HepG2 (cell line): Measurements from ENCODE around the gene FBP1. TPM values are rescaled to one million over a fixed set of nuclear protein-coding genes. Genes with fewer than 3 reads are reported as not detected.
A peak's percentile ranks its signal among the peaks of the same experiment; 100 is the strongest.

ENCODE experiments used
- CAMTA2 ChIP-seq: sonication (generic); formaldehyde crosslinking; IDR thresholded peaks from 2 replicates; pipeline ENCODE4 v1.4.0; 2020; ENCODE audit warnings: mild to moderate bottlenecking, missing genetic modification reagents, borderline replicate concordance
- DMAP1 ChIP-seq: IDR thresholded peaks from 2 replicates; pipeline ENCODE4 v1.6.1; 2016
- ESRRA ChIP-seq: sonication (generic); formaldehyde crosslinking; IDR thresholded peaks from 2 replicates; pipeline ENCODE4 v1.5.1; 2020; ENCODE audit warnings: mild to moderate bottlenecking, low read depth, missing genetic modification reagents
- GATAD1 ChIP-seq: IDR thresholded peaks from 2 replicates; pipeline ENCODE4 v1.6.1; 2016; ENCODE audit warnings: missing genetic modification reagents, missing compliant biosample characterization
- GLI4 ChIP-seq: sonication (generic); formaldehyde crosslinking; IDR thresholded peaks from 2 replicates; pipeline ENCODE4 v1.5.1; 2020; ENCODE audit warnings: missing genetic modification reagents, mild to moderate bottlenecking, moderate library complexity, borderline replicate concordance
- HMG20B ChIP-seq: conservative IDR thresholded peaks from 2 replicates; pipeline ENCODE4 v1.6.1; 2016; ENCODE audit warnings: missing genetic modification reagents, missing compliant biosample characterization
- LCORL ChIP-seq, 2 experiments: fragments of 450-650 bp in 1 of 2; sonication (generic) in 1 of 2; formaldehyde crosslinking in 1 of 2; IDR thresholded peaks; 2 replicates each; pipeline versions ENCODE4 v1.5.0 to v1.6.1; 2017 to 2020; ENCODE audit warnings: antibody characterized with exemption in 1 of 2, missing genetic modification reagents in 1 of 2
- MBD4 ChIP-seq: IDR thresholded peaks from 2 replicates; pipeline ENCODE4 v1.6.1; 2012; ENCODE audit warnings: low read length, inconsistent platforms, borderline replicate concordance
- NFYB ChIP-seq: sonication (generic); formaldehyde crosslinking; IDR thresholded peaks from 2 replicates; pipeline ENCODE4 v1.4.0; 2020; ENCODE audit warnings: missing genetic modification reagents
- PRPF4 ChIP-seq: fragments of 200-400 bp; formaldehyde crosslinking; IDR thresholded peaks from 2 replicates; pipeline ENCODE4 v1.6.1; 2016; ENCODE audit warnings: low read length, low read depth; ENCODE audit not compliant: poor library complexity, severe bottlenecking
- RNF2 ChIP-seq: fragments of 450-650 bp; conservative IDR thresholded peaks from 2 replicates; pipeline ENCODE4 v1.6.1; 2016; ENCODE audit warnings: low read depth
- SNAPC2 ChIP-seq: sonication (generic); formaldehyde crosslinking; IDR thresholded peaks from 2 replicates; pipeline ENCODE4 v1.8.1; 2022; ENCODE audit warnings: mild to moderate bottlenecking, missing genetic modification reagents
- TEAD2 ChIP-seq: sonication (generic); formaldehyde crosslinking; IDR thresholded peaks from 2 replicates; pipeline ENCODE4 v1.9.0; 2021; ENCODE audit warnings: missing genetic modification reagents
- ZBTB8A ChIP-seq: sonication (generic); formaldehyde crosslinking; IDR thresholded peaks from 2 replicates; pipeline ENCODE4 v1.4.0; 2020; ENCODE audit warnings: mild to moderate bottlenecking, low read depth, missing genetic modification reagents, borderline replicate concordance
- ZNF331 ChIP-seq: sonication (generic); formaldehyde crosslinking; IDR thresholded peaks from 2 replicates; pipeline ENCODE4 v1.4.0; 2020; ENCODE audit warnings: missing genetic modification reagents
- ZNF335 ChIP-seq: sonication (generic); formaldehyde crosslinking; IDR thresholded peaks from 2 replicates; pipeline ENCODE4 v1.4.0; 2020; ENCODE audit warnings: missing genetic modification reagents
- ZNF564 ChIP-seq: sonication (generic); formaldehyde crosslinking; IDR thresholded peaks from 2 replicates; pipeline ENCODE4 v1.8.1; 2023; ENCODE audit warnings: mild to moderate bottlenecking, missing genetic modification reagents
- ZNF768 ChIP-seq: sonication (generic); formaldehyde crosslinking; IDR thresholded peaks from 2 replicates; pipeline ENCODE4 v1.4.0; 2020; ENCODE audit warnings: missing genetic modification reagents
- ZNF775 ChIP-seq: sonication (generic); formaldehyde crosslinking; IDR thresholded peaks from 2 replicates; pipeline ENCODE4 v1.4.0; 2020; ENCODE audit warnings: missing genetic modification reagents, mild to moderate bottlenecking, moderate library complexity, borderline replicate concordance
- ZNF780A ChIP-seq: sonication (generic); formaldehyde crosslinking; IDR thresholded peaks from 2 replicates; pipeline ENCODE4 v1.8.0; 2022; ENCODE audit warnings: mild to moderate bottlenecking, missing genetic modification reagents, moderate library complexity
- ZNF891 ChIP-seq: sonication (generic); formaldehyde crosslinking; IDR thresholded peaks from 2 replicates; pipeline ENCODE4 v1.5.0; 2020; ENCODE audit warnings: mild to moderate bottlenecking, missing genetic modification reagents
- polyA plus RNA-seq, 8 experiments: library from polyadenylated mRNA; depleted of rRNA in 3 of 8; stranded (reverse) in 7 of 8; unstranded in 1 of 8; fragments of >200 nt; fragmentation: Illumina TruSeq in 4 of 8; extraction: Trizol in 4 of 8; gene quantifications; 2 replicates each; pipeline versions ENCODE4 v1.2.1 to v1.2.3, GENCODE V29; 2011 to 2016; ENCODE audit warnings: low read depth in 4 of 8, missing spikeins in 1 of 8, mixed read lengths in 1 of 8; ENCODE audit not compliant: insufficient read depth in 1 of 8
- total RNA-seq, 5 experiments: library from RNA; depleted of rRNA; stranded (reverse); fragments of >200 nt; fragmentation: Illumina TruSeq; extraction: Trizol; gene quantifications; 2 replicates each; pipeline ENCODE4 v1.2.3, GENCODE V29; 2016; ENCODE audit warnings: low read depth in 1 of 5
- TF ChIP-seq, protein P1 (sequence below): sonication (generic); formaldehyde crosslinking; IDR thresholded peaks from 2 replicates; pipeline ENCODE4 v1.5.1; 2020; ENCODE audit warnings: mild to moderate bottlenecking, missing genetic modification reagents, moderate library complexity
- TF ChIP-seq, protein P2 (sequence below): sonication (generic); formaldehyde crosslinking; IDR thresholded peaks from 2 replicates; pipeline ENCODE4 v1.4.0; 2020; ENCODE audit warnings: mild to moderate bottlenecking, missing genetic modification reagents

FBP1 gene
- total and polyA plus RNA-seq, 2 of the 13 experiments (the other 11 are each of a cell fraction or from before 2014, with no cell fraction given) = 0.29 to 0.53 TPM

DNA sequence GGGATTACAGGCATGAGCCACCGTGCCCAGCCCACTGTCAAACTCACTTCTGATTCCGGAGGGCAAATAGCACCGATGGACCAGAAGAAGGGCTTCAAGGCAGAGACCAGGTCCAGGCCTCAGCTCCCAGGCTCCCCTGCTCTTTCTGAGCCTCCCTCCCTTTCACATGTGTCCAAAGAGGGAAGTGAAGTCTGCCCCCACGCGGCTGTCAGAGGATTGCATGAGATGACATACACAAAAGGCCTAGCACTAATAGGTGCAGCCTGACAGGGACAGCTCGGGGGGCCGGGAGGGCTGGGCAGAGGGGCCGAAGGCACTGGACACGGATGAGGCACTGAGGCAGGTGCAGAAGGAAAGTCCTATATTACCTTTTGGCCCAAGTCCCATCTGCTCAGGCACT is 16.1 kb downstream of the FBP1 start (continued):
- TF ChIP-seq PRPF4 (no peak), GATAD1 (CRISPR knock-in tag) (peak; percentile 35; the same call in 1 of the 2 replicates), LCORL (IDR thresholded peaks at IDR 0.05) (no peak), LCORL (CRISPR knock-in tag; IDR thresholded peaks at IDR 0.05) (peak; percentile 52; the same call in 1 of the 2 replicates), MBD4 (no peak), ZNF891 (no peak), ESRRA (CRISPR knock-in tag) (no peak), ZNF768 (CRISPR knock-in tag) (no peak), GLI4 (no peak), ZNF335 (no peak), ZNF331 (no peak), ZBTB8A (CRISPR knock-in tag) (no peak), RNF2 (0 out of 2 replicates have a peak, but pooled peaks have one; percentile 47), SNAPC2 (CRISPR knock-in tag) (no peak), ZNF564 (no peak), CAMTA2 (CRISPR knock-in tag) (no peak), HMG20B (CRISPR knock-in tag) (no peak), ZNF775 (CRISPR knock-in tag) (no peak), TEAD2 (CRISPR knock-in tag) (no peak), NFYB (CRISPR knock-in tag) (no peak), DMAP1 (CRISPR knock-in tag) (no peak), ZNF780A (CRISPR knock-in tag) (no peak)
- TF ChIP-seq, protein P1, sequence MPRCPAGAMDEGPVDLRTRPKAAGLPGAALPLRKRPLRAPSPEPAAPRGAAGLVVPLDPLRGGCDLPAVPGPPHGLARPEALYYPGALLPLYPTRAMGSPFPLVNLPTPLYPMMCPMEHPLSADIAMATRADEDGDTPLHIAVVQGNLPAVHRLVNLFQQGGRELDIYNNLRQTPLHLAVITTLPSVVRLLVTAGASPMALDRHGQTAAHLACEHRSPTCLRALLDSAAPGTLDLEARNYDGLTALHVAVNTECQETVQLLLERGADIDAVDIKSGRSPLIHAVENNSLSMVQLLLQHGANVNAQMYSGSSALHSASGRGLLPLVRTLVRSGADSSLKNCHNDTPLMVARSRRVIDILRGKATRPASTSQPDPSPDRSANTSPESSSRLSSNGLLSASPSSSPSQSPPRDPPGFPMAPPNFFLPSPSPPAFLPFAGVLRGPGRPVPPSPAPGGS (CRISPR knock-in tag) = no peak
- TF ChIP-seq, protein P2, sequence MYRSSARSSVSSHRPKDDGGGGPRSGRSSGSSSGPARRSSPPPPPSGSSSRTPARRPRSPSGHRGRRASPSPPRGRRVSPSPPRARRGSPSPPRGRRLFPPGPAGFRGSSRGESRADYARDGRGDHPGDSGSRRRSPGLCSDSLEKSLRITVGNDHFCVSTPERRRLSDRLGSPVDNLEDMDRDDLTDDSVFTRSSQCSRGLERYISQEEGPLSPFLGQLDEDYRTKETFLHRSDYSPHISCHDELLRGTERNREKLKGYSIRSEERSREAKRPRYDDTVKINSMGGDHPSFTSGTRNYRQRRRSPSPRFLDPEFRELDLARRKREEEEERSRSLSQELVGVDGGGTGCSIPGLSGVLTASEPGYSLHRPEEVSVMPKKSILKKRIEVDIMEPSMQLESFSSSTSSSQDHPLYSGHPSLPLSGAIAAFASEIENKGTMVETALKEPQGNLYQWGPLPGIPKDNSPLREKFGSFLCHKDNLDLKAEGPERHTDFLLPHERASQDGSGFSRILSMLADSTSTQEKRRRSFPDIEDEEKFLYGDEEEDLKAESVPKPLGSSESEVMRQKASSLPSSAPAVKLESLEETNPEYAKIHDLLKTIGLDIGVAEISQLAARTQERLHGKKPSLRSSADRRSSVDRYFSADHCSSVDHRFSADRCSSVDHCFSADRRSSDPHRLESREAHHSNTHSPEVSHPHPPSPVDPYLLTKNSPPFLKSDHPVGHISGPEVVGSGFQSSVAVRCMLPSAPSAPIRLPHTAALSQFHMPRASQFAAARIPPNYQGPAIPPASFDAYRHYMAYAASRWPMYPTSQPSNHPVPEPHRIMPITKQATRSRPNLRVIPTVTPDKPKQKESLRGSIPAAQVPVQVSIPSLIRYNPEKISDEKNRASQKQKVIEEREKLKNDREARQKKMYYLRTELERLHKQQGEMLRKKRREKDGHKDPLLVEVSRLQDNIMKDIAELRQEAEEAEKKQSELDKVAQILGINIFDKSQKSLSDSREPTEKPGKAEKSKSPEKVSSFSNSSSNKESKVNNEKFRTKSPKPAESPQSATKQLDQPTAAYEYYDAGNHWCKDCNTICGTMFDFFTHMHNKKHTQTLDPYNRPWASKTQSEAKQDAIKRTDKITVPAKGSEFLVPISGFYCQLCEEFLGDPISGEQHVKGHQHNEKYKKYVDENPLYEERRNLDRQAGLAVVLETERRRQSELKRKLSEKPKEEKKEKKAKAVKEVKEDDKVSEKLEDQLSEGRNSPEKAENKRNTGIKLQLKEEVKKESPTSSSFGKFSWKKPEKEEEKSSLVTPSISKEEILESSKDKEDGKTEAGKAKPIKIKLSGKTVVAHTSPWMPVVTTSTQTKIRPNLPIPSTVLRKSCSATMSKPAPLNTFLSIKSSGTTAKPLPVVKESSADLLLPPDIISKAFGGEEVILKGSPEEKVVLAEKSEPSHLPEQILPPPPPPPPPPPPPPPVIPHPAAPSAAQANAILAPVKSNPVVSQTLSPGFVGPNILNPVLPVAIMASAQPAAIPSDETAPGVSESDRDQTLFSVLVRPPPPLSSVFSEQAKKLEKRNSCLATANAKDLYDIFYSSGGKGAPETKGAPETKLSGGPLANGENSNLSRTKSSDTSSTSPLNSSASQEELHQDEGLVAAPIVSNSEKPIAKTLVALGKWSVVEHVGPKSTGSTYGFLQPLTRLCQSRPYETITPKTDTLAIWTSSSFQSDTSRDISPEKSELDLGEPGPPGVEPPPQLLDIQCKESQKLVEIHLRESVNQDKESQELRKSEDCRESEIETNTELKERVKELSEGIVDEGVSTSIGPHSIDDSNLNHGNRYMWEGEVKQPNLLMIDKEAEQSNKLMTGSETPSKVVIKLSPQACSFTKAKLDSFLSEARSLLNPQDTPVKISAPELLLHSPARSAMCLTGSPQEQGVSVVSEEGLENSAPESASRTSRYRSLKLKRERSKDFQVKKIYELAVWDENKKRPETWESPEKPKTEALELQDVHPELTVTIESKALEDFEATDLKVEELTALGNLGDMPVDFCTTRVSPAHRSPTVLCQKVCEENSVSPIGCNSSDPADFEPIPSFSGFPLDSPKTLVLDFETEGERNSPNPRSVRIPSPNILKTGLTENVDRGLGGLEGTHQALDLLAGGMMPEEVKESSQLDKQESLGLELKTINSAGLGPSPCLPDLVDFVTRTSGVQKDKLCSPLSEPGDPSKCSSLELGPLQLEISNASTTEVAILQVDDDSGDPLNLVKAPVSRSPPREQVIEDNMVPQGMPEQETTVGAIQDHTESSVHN (CRISPR knock-in tag) = no peak
